Germinal center (tissue), 1 donor: ENCODE data around the gene SMIM21.

Source experiments
- DNase-seq: peaks from one replicate; pipeline ENCODE4 v3.0.0; 2012; ENCODE audit warnings: mixed read lengths, low spot score

Gene SMIM21

GRCh38 chr18:75422341-75422910, 5.1 kb downstream of the SMIM21 start:
- DNase-seq, result no peak

- DNase-seq, result no peak
Observed at GRCh38 chr18:75421656-75422055, 5.8 kb downstream of the SMIM21 start.

DNA sequence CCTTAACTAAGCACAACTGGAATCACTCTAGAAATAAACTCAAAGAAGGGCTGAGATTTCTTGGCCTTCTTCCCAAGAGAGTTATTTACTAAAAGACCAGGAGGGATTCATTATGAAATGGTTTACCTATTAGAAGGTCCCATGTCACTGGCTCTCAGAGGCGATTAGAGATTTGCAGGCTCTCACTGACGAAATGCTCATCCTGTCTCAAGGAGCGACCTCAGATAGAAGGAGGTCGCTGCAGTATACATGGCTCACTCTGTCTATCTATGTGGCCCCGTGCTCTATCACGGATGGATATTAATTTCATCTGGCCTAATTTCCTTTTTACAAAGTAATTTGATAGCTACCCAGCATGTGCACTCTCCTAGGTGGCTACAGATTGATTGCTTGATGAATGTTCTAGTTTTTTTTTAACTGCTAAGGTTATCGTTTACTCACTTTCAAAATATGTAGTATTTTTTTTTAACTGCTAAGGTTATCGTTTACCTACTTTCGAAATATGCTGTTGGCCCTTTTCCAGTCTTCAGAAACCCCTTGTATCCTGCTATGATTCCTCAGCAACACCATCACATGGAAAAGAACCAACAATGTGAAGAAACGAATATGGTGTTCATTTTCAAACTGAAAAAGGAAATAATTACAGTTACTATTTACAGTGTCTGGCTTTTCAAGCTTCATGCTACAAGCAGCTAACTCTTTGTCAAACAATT, 9.1 kb downstream of the SMIM21 start:
- no peak for DNase-seq

- no peak for DNase-seq
Observed at GRCh38 chr18:75410611-75411010, 16.9 kb downstream of the SMIM21 start.

GRCh38 chr18:75409806-75410205, 17.7 kb downstream of the SMIM21 start:
- DNase-seq, result no peak

DNA sequence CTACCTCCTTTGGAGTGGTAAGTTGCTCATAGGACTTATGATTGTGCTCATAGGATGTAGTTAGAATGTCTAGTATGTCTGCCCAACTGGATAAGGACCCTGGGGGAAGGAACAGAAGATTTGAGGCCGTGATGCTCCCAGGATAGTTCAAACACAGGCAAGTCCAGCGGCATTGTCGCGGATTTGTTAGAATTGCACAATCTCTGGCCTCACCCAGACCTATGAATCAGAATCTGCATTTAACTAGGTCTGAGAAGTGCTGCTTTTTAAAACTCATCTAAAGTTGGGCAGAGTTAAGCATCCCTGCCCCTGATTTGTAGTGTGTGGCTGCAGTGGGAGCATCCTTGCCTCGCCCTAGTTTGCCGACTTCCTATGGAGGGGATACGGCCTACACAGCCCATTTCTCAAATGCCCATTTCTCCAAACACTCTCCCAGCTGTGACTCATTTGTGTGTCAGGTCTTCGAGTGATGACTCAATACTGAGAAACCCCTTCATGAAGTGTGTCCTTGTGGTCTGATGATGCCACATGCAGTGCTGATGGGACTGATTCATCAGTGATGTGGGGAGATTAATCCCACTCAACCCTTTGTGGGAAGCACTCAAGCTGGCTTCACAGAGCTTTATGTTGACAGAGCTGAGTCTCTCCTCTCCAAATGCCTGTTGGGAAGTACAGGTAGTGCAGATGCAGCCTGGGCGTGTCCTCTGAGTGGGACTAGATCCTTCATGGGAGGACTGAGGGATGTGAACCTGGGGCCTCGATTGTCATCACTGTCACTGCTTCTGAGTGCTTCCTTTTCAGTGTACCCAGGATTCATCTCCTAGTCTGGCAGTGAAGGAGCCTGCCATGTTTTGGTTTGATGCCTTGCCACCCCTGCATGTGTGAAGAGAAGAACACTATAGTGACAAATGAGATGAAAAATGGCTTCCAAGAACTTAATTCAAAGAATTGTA, 18.7 kb downstream of the SMIM21 start:
- no peak for DNase-seq

DNA sequence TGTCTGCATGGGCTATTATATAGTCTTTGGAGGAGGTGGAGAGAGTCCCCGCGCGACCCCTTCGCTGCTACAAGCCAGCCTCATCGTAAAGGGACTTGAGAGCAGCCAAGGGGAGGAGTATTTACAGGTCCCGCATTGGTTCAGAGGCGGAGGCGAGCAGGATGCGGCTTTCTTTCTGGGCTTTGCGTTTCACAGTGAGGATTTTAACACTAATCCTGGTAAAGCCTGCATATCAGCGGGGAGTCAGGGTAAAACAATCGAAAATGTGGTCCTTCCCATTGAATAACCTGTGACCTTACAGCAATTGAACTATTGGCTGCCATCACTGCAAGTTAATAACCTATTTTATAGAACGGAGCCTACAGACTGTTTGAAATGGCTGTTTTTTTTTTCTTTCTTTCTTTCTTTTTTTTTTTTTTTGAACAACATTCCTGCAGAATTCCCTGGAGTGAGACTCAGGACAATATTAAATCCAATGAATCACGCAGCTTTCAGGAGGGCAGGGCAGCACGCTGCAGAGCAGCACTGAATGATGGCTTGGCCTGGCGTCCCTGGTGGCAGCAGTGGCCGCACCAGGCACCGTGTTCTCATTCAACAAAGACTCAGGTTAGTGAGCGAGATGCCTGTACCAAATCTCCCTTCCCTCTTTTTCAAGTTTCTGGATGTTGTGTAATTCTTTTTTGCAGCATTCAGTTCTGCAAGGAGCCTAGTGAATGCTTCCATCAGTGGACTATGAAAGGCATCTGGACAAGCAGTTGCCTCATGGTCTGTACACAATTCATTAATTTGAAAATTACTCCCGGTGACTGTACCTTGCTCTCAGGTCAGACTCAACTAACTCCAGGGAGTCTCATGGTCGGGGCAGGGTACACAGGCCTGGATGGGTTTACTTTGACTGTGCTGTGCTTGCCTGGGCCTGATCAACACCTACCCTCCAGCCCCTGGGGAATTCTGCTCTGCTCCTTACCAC, 19.8 kb downstream of the SMIM21 start:
- no peak for DNase-seq

- no peak for DNase-seq
Observed at GRCh38 chr18:75406491-75407445, 20.7 kb downstream of the SMIM21 start.

DNA sequence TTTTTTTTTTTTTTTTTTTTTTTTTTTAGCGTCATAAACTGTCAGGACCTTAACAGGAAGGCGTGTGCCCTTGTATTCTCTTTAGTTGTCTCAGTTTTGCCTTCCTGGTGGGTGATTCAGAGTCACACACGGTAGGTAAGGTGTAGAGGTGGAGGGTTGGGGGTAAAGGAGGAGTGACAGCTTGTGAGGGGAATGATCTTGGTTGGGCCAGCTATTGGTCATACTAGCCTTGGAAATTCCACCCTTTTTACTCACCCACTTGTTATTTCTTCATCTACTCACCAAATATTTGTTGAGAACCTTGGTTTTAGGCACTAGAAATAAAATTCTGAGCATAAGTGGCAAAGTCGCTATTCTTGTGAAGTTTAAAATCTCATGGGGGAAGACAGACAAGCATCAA, 22.2 kb downstream of the SMIM21 start:
- no peak for DNase-seq

- DNase-seq, result no peak
Observed at GRCh38 chr18:75400366-75400765, 27.1 kb downstream of the SMIM21 start.

DNA sequence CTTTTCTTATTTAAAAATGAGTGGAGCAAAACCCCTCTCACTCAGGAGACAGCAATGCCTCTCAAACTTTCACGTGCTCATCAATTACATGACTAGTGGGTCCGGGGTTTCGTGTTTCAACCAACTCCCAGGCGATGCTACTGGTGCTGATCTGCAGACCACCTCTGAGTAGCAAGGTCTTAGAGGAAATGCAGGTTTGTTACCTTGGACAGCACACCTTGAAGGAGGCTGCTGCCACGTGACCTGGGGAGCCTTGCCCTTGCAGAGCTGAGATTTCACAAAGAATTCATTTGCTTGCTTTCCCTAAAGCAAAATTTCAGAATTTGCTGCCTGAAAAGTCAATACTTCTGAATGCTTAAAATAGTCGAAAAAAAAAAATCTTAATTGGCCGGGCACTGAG, 32.4 kb downstream of the SMIM21 start:
- no peak for DNase-seq

DNA sequence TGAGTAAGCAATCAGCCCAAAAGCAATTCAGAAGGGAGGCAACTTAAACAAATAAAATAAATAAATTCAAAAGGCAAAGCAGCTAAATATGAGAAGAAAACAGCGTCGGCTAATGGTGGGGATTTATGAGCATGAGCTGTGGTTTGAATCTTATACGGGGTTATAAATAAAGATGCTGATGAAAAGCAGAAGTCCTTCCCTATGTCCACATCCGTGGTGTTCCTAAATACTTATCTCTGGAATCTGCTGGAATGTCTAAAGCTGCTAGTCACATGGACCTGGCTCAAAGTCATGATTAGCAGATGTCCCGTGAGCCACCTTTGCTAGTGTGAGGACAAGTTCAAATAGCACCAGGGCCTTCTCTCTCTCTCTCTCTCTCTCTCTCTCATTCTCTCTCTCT, 33.8 kb downstream of the SMIM21 start:
- no peak for DNase-seq

DNA sequence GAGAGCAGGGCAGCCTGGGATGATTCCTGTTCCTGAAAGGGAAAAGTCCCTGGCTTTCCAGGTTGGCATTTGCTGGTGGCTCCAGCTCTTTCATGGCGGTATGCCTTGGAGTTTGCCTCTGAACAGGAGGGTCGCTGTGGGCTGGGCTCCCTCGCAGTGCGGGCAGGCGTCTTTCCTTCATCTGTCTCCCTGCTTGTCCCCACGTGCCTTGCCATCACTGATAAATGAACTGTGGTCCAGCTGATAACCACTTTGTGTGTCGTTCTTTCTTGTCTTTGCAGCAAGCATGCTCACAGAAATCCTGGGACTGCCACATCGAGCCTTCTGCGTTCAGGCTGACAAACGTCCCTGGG, 35.3 kb downstream of the SMIM21 start:
- no peak for DNase-seq

DNA sequence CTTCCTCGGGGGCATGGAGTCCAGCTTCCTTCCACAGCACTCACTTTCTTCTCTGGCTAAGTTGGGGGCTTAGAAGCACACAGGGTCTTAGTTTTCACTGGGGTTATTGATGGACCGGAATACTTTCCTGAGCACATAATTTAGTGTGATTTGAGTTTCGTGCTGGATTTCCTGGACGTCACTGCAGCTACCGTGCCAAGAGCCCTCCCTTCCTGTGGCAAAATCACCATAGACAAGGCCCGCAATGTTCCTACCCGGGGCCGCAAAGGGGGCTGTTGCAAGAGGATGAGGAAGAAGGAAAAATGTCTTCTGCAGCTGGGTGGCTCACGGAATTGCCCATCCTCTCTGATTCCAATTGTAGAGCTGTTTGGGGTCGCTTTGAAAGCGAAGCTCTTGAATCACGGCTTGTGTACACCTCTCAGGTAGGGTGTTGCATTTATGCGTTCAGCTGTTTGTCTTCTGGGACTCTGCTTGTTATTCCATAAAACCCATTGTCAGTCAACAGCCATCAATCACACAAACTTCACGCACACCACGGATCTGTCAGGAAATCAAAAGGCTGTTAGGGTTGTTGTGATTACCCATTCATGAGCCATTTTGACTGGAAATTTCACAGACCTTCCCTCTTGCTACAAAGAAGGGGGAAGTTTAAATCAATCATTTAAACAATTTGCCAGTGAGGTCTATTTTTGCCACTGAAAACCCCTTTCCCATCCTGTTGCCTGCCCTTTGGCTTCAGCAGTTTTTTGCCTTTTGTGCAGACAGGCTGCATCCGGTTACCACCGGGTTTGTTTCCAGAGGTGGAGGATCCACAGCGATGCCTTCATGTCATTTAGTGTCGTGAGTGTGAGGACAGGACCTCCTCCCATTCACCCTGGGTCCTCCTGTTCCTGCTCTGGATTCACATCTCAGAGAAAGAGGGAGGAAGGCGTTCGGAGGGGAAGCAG, 36.0 kb downstream of the SMIM21 start:
- no peak for DNase-seq

- no peak for DNase-seq
Observed at GRCh38 chr18:75390854-75391253, 36.6 kb downstream of the SMIM21 start.

DNA sequence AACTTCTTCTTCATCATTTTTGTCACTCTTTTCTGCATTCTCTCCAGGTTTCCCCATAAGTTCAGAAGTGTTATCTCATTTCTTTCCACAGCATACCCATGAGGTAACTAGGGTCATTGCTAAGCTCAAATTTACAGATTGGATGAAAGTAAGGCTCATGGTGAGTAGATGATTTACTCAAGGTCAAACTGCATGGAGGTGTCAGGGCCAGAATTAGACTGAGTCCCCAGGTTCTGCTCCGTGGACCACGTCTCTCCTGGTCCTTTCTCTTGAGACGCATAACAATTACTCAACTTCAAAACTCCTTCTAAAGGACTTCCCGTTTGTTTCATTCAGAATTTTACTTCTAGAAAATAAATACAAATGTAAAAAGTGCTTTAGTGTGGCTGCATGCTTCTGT, 43.4 kb downstream of the SMIM21 start:
- no peak for DNase-seq

- DNase-seq, result no peak
Observed at GRCh38 chr18:75378376-75379315, 48.9 kb downstream of the SMIM21 start.

- no peak for DNase-seq
Observed at GRCh38 chr18:75377926-75378325, 49.6 kb downstream of the SMIM21 start.
